Lower lobe of right lung (tissue), 2 donors: ENCODE results near the gene SHC3. TPM values are rescaled to one million over a fixed set of nuclear protein-coding genes. Genes with fewer than 3 reads are reported as not detected.

Source experiments
- ATAC-seq, 2 donors: fragments of 200-7000 bp; cut with Tn5 transposase; one replicate each; pipeline ENCODE4 v1.9.1; 2020 to 2022; ENCODE audit warnings: mild to moderate bottlenecking in 2 of 2, moderate library complexity in 2 of 2
- DNase-seq: peaks from one replicate; pipeline ENCODE4 v3.0.0-alpha.2; 2020
- H3K27ac ChIP-seq: fragments of 200-600 bp; one replicate; pipeline ENCODE4 v1.8.0; 2022
- H3K27me3 ChIP-seq: fragments of 200-600 bp; one replicate; pipeline ENCODE4 v1.8.0; 2022; ENCODE audit warnings: low read depth
- H3K36me3 ChIP-seq: fragments of 200-600 bp; one replicate; pipeline ENCODE4 v1.8.0; 2022; ENCODE audit warnings: mild to moderate bottlenecking
- H3K4me1 ChIP-seq: fragments of 200-600 bp; one replicate; pipeline ENCODE4 v1.8.0; 2022
- H3K4me3 ChIP-seq: fragments of 200-600 bp; one replicate; pipeline ENCODE4 v1.8.0; 2022; ENCODE audit warnings: mild to moderate bottlenecking
- H3K9me3 ChIP-seq: fragments of 200-600 bp; one replicate; pipeline ENCODE4 v1.8.0; 2022
- CTCF ChIP-seq: fragments of 200-600 bp; IDR thresholded peaks from one replicate; pipeline ENCODE4 v1.8.0; 2022; ENCODE audit warnings: antibody characterized with exemption, mild to moderate bottlenecking
- intact Hi-C: fragments of 100-400 bp; cut with DNase I; formaldehyde crosslinking; loops from one replicate; pipeline ENCODE4 v1.11.0; 2022
- total RNA-seq: library from RNA; stranded (reverse); fragmentation: NEBNext Ultra II Directional; extraction: Animal tissue kit (Norgen Biotek cat#: 25700); gene quantifications from one replicate; pipeline ENCODE4 v1.2.1, GENCODE V29; 2021
- donor health status: DM: no; HTN: yes; CAD: no; lungs with severe emphysema.

SHC3 gene
- total RNA-seq, 1 donor from 2014 or later = 13.2 TPM

- Histone ChIP-seq H3K36me3 (peaks cover 4% of the 10 kb centered on the region), H3K9me3 (no peaks in the 10 kb centered on the region), H3K27me3 (no peaks in the 10 kb centered on the region), H3K4me1 (peaks cover 14% of the 10 kb centered on the region), H3K4me3 (no peak overlapping the region), H3K27ac (no peak overlapping the region)
- TF ChIP-seq CTCF = no peak
- DNase-seq (no peak), ATAC-seq (peak in 1 of 2 donors; percentile 6)
- intact Hi-C loops = no loop called here
These were observed 176.6 kb downstream of the SHC3 start for GRCh38 chr9:89001917-89002540.

GRCh38 chr9:89000973-89001916 is 177.4 kb downstream of the SHC3 start:
- Histone ChIP-seq H3K27me3 (no peaks in the 10 kb centered on the region), H3K4me3 (peak overlapping the region; percentile 29), H3K36me3 (peaks cover 4% of the 10 kb centered on the region), H3K27ac (no peak overlapping the region), H3K4me1 (peaks cover 14% of the 10 kb centered on the region), H3K9me3 (no peaks in the 10 kb centered on the region)
- intact Hi-C loops = no loop called here
- DNase-seq (peak; percentile 87), ATAC-seq (peak; percentile 79 to 90)
- peak; percentile 82 for TF ChIP-seq CTCF

DNA sequence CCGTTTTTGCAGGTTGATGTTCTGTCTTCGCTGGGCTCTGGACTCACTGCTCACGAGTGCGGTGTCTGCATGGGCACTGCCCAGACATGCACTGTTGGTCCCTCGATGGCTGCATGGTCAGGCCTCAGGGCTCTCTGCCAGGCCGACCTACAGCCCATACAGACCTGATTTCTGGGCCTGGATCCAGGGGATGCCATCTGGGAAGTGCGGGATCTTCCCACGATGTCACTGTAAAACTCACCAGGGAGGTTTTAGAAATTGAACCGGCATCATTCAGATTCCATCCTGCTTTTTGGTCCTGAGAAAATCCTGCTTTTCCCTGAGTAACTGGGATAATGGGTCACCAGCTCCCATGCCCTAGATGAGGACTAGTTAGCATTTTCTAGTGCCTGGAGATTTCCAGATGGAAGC is 178.2 kb downstream of the SHC3 start:
- no peak for ATAC-seq
- DNase-seq = no peak
- Histone ChIP-seq H3K9me3 (no peaks in the 10 kb centered on the region), H3K27ac (no peak overlapping the region), H3K4me1 (peaks cover 18% of the 10 kb centered on the region), H3K4me3 (no peak overlapping the region), H3K27me3 (no peaks in the 10 kb centered on the region), H3K36me3 (peaks cover 4% of the 10 kb centered on the region)
- TF ChIP-seq CTCF = no peak
- intact Hi-C loops = no loop called here

DNA sequence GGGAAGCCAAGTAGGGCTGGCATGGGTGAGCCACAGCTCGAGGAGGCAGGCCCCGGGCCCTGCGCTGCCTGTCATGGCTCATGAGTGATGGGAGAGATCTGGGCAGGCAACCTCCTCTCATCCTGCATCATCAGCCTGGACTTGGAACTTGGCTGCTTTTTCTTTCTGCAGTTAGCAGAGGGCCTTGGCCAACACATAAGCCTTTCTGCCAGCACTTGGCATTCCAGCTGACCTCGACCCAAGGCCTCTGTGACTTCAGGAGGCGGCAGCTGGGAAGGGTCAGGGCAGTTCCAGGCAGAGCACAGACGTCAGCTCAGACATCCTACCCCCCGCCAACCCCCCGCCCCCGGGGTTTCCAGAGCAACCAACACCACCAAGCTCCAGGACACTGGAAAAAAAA is 179.7 kb downstream of the SHC3 start:
- DNase-seq = peak; percentile 63
- no peaks in the 10 kb centered on the region for H3K9me3 ChIP-seq
- TF ChIP-seq CTCF = no peak
- H3K4me3 ChIP-seq = no peak overlapping the region
- intact Hi-C loops = loop anchor here (10.0 kb wide), 1 partner anchor 404 kb away; no protein-coding TSS in a partner anchor
- H3K4me1 ChIP-seq = peaks cover 27% of the 10 kb centered on the region
- H3K36me3 ChIP-seq = peaks cover 4% of the 10 kb centered on the region
- H3K27me3 ChIP-seq = no peaks in the 10 kb centered on the region
- peak; percentile 49 to 74 for ATAC-seq
- no peak overlapping the region for H3K27ac ChIP-seq

DNA sequence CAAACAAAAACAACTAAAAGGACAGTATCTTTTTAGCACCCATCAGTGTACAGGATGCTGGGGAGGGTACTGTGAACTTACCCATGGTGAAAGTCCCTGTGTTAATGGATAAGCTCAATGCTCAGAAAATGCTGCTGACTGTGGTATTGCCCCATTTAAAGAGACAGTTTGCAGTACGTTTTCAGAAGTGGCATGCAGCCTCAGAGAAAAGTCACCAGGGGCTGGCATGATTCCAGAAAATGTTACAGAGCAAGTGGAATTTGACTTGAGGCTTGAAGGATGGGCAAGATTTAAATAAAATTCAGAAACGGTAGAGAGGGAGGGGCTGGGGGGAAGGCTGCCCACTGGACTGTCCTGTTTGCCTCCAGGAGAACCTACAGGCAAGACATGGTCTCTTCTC is 180.1 kb downstream of the SHC3 start:
- intact Hi-C loops = loop anchor here (10.0 kb wide), 1 partner anchor 404 kb away; no protein-coding TSS in a partner anchor
- Histone ChIP-seq H3K36me3 (peaks cover 4% of the 10 kb centered on the region), H3K27me3 (no peaks in the 10 kb centered on the region), H3K27ac (no peak overlapping the region), H3K4me1 (peaks cover 31% of the 10 kb centered on the region), H3K4me3 (no peak overlapping the region), H3K9me3 (no peaks in the 10 kb centered on the region)
- DNase-seq (no peak), ATAC-seq (no peak)
- no peak for TF ChIP-seq CTCF
